GM21381 (cell line): ENCODE measurements around the gene ADORA1.

Experiments
- ATAC-seq: cut with Tn5 transposase; IDR thresholded peaks from one replicate; pipeline ENCODE4 v1.9.1; 2021; ENCODE audit warnings: mild to moderate bottlenecking, moderate library complexity; ENCODE audit not compliant: unreplicated experiment

The ADORA1 gene

DNA sequence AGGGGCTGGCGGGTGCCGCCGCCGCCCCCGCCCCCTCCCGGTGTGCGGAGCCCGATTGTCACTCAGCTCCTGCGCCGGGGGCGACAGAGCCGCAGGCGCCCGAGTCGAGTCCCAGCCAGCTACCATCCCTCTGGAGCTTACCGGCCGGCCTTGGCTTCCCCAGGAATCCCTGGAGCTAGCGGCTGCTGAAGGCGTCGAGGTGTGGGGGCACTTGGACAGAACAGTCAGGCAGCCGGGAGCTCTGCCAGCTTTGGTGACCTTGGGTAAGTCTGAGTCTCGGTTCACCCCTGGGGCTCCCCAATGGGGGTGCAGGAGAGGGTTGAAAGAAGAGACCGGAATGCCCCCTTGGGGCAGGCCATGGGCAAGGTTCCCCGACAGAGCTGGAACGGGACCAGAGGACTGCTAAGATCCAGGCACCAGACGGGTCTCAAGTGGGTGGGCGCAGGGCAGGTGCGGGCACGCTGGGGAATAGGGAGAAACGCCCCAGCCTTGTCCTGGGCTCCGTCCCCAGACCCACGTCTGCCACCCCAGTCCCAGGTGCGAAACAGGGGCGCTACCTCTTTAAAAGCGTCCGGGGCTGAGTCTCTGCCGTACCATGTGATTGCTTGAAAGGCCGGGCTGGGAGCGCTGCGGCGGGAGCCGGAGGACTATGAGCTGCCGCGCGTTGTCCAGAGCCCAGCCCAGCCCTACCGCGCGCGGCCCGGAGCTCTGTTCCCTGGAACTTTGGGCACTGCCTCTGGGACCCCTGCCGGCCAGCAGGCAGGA lies at the start of gene ADORA1:
ADORA1 (plus strand) TSS at position 61 of the 765 bp plus-strand sequence. CDS start 1,116 bp downstream, outside the sequence.
- ATAC-seq = no peak

DNA sequence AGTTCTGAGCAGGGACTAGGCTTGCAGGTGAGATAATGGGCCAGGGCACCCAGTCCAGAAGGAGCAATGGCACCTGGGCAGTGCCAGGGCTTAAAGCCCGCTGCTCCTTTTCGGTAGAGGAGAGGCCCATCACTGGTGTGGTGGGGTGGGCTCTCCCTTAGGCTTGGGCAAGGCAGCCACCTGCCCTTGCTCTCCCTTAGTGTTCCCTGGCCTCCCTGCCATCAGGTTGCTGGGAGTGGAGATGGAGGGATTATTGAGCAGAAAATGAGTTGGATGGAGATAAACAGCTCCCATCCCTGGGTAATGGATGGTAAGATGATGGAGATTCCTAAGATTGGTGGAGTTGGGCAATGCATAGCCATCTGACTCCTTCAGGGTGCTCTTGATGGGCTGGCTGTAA lies 49.6 kb upstream of the ADORA1 start:
- no peak for ATAC-seq

DNA sequence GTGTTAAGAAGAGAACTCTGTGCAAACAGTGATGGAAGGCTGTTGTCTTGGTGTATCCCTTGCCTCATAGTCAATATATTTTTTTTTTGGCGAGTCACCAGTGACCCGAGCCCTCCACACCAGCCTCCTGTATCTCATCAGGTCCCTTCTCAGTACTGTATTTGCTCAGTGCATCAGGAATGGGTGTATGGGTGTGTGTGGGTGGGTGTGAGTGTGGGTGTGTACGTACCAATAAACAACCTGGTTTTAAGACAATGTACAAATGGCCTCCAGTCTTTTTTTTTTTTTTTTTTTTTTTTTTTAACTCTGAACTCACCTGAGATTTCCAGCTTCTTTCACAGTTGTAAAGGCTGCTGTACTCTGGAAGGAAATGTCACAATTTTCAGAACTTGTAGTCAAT lies 49.0 kb upstream of the ADORA1 start:
- no peak for ATAC-seq

DNA sequence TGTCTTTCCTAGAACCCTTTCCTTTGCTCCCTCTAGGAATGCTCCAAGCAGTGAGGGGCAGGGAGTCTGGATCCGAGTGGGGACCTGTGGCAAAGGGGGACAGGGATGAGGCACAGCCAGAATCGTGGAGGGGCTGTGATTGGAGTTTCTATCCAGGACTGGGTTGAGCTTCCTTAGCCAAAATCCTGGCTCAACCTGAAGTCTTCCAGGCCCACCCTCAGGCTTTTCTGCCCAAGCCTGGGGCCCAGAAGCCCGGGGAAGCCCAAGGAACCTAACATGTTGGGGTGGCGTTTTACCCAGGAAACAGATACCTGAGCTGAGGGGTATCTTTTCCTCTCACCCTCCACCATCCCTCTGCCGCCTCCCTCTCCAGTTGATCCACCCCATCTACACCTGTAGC lies 47.1 kb upstream of the ADORA1 start:
- ATAC-seq = no peak

DNA sequence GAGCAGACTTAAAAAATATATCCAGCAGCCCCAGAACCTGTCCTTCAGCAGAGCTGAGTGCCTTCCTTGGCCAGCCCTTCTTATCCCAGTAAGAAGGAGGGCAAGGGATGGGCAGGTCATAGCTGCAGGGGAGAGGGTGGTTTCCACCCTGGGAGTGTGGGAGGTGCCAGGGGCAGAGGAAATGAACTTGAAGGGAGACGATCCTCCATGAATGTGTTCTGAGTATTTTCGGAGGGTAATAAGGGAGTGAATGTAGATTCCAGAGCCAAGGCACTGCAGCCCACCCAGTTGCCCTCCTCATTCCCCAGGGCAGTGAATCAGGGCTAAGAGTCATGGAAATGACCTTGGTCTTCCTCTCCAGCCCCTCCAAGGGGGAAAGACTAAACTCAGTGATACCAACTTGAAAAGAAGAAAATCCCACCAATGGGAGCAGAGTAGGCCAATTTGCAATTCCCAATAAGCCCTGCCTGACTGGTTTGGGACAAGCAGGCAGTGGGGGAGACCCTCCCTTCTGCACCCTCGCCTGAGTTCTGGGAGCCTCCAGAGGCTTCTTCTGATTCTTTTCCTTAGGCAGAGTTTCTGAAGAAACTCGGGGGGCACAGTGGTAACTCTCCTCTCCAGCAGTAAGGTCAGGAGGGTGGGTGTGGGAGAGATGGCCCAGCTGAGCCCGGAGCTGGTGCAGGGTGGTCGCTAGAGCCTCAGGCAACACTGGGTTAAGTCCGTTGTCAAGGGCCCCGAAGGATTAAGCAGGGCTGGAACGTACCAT lies 45.9 kb upstream of the ADORA1 start:
- ATAC-seq = no peak

DNA sequence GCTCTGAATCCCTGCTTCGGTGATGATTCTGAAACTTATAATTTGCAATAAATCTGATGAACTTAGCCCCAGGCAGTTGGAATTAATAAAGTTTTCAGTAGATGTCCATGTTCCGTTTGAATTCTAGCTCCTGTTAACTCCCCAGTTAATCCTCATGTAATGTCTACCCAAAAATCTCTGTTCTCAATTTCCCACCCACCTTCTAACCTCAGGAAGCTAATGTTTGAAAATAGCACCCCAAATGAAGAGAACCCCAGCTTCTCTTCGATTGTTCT lies 45.4 kb upstream of the ADORA1 start:
- no peak for ATAC-seq

DNA sequence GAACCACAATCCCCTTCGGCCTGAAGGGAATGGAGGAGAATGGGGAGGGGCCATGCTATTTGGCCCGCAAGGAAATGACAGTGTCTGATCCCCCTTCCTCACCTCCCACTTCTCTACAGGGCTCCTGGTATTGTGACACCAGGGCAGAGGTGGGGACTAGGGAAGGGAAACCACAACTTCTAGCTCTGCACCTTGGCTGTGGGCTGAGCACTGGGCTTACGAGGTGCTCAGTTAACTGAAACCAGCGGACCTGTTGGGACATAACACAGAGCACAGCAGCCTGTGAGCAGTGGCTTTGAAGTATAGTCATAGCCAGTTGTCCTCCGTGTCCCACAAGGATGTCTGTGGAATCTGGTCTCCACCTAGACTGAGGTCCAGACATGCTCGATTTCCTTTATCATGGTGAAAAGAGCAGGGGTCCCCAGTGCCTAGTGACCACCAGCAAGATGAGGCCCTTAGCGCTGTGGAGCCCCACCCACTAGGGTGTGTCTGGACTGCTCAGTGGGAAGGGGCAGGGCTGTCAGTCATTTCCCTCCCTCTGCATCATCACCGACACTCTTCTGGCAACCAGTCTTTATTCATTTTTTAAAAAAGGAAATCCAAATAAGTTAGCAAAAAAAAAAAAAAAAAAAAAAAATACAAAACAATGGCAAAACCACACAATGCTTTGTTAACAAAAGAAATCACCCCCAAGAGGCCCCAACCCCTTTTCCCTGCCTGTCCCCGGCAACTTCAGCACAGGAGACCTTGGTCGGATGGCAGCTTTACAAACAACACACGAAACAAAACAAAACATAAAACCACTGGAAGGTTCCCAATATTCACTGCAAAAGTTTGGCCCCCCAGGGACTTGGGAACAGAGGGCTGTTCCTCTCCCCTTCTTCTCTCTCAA lies 44.7 kb upstream of the ADORA1 start:
- no peak for ATAC-seq

DNA sequence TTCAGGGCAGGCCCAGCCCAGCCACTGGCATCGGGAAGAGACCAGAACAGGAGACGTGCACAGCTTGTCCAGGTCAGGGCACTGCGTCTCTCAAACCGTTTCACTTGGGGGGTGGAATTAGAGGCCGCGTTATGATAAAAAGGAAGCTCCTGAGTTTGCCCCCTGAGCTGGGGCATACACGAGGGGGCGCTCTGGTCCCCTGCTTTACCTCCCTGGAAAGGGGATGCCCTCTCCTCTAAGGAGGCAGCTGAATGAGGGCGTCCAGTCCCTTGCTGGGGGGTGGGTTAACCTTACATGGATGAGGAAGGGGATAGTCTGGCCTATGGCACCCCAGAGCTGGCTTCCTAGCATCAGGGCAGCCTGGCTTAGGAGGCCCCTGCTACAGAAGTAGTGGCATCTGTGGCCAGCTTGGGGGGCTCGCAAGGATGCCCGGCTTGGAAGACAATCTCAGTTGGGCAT lies 44.0 kb upstream of the ADORA1 start:
- ATAC-seq = no peak

DNA sequence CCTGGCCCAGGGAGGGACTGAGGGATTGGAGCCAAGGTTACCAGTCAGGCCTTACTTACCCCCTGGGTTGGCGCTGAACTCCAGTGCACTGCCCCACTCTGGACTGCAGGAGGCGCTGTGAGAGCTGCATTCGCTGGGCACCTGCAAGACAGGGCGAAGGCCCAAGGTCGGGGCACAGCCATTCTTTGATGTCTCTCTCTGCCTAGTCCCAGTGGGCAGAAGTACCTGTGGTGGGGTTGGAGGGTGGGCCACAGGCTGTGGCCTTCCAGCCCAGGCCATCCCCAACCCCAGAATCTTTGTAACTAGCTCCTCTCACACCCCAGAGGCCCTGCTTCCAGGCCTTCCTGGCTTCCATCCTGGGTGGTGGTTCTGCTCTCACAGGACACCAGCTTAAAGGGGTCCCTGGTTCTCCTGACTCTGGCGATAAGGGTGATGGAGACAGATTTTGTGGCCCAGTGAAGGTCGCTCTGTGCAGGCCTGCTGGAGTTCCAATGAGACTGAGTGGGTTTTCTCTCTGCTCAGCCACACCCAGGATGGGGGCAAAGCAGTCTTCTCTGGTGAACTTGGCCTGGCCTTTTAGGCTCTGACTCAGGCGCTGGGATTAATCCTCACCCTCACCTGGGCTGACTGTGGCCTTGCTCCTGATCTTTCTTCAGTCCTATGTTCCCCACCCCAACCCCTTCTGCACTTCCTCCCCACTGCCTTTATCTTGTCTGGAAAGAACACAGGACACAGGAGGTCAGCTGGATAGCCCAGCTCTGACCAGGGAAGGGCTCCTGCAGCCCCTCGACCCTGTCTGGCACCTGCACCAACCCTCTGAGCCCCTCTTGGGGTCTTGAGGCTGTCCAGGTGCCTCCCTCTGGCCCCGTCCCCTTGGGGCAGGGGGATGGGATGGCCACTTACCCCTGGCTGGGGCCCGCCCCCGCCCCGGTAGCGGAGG lies 42.7 kb upstream of the ADORA1 start:
- no peak for ATAC-seq

DNA sequence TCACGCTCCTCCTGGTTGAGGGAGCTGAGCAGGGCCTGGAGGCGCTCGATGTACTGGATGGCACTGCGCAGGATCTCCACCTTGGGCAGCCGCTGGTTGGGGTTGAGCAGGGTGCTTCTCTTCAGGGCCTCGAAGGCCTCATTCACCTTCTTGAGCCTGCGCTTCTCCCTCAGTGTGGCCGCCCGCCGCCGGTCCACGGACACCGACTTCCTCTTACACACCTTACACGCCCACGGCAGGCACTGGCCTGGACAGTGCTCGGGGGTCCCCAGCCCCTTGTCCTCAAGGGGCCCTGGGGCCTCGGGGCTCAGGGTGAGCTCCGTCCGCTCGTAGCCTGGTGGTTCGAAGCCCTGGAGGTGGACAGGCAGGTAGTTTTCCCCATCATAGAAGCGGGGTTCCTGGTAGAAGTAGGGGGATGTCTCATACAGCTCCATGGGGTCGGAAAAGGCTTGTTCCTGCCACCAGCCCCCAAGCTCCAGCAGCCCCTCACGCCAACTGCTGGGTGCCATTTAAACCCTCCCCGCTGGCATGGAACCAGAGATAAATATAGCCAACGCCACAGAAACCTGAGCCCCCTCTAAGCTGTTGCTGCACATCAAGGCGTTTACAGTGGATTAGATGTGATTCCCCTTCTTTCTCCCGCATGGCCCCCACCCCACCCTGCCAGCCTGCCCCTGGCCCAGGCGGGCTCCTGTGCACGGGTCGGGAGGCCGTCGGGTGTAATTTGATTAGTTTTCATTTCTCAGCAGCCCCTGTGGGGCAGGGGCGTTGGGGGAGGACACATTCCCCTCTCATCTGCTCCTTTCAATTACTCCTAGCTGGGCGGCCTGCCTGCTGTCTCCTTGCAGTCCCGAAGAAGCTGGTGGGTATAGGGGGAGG lies 41.8 kb upstream of the ADORA1 start, which contains the start of gene MYOG:
MYOG (minus strand) TSS at position 485 of the 879 bp plus-strand sequence; CDS start at position 434, 51 bp downstream.
- no peak for ATAC-seq

DNA sequence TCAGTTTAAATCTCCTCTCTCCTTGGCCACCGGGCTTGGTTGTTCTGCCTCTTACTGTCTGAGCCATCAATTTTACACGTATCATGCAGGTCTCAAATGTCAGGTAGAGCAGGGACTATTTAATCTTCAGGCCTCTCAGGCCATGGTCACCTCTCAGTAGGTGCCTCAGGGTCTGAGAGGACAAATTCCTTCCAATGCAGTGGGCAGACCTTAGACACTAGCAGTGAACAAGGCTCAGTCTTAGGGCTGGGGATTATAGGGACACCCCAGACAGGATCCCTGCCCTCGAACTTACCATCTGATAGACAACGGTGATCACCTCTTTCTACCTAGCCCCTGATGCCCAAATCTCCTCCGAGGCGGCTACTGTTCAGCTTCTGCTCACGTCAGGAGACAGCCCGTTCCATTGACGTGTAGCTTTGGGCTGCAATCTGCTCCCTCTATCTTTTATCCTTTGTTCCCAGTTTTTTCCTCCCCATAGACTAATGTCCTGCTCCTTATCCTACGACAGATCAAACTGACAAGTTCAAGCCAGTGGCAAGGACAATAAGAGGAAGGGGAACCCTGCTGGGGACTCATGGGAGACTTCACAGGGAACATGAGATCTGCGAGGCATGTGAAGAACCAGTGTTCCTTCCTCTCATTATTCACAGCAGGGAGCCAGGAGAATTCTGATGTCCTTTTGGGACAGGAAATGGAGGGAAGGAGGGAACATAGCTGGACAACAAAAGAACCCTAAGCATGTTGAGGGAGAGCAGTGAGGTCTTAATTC lies 40.3 kb upstream of the ADORA1 start:
- ATAC-seq = no peak

DNA sequence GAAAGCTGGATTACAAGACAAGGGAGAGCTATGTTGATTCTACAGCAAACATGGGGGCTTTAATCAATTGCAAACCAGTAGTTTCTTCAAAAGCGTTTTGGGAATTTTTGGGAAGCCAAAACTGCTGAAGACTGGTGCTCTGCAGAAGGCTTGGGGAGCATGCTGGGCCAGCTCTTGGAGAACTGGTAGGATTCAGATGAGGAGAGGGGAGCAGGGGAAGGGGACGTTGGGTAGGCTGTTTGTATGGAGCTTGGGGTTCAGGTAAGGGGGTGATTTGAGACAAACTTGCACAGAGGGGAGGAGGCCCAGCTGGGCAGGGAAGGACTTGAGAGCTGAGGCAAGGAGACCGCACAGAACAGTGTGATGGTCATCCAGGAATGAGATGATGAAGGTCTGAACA lies 39.1 kb upstream of the ADORA1 start:
- ATAC-seq = no peak

DNA sequence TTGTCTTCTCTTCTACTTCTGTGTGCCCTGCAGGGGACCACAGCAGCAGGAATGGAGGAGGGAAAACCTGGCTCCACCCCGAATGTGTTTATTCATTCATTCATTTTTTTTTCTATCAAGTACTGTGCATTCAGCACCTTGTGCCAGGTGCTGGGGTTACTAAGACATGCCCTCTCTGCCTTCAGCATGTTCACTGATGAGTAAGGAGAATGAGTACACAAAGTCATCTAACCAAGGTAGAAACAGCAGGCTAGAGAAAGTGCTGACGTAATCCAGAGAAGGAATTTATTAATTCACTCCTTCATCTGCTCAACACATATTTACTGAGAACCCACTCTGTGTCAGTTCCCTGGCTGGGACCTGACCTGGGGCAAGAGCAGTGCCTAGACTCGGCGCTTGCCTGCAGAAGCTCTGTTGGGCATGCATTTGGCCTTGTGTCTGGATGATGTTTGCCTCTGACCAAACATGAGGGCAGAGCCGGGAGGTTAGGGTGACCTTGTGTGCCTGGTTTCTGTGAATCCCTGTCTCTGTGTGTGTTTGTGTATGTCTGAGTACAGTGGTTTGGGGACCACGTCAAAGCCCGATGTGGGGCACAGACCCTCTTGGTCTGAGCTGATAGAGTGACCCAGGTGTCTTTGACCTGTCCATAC lies 38.4 kb upstream of the ADORA1 start:
- no peak for ATAC-seq

DNA sequence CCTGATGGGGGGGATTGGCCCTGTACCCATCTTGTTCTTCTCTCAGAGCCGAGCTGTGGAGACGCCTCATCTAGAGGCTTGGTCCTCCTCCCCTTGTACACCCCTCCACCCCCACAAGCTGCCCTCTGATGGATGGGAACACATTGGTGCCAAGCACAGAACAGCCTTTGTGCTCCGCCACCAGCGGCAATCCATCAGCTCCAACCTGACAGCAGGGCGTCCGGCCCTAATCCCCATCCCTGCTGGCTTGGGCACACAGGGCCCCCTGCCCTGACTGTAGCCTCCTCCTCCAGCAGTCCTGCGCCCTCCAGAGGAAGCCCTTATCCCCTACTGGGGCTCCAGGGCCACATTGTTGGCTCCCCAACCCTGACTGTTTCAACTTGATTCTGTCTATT lies 37.9 kb upstream of the ADORA1 start:
- no peak for ATAC-seq

DNA sequence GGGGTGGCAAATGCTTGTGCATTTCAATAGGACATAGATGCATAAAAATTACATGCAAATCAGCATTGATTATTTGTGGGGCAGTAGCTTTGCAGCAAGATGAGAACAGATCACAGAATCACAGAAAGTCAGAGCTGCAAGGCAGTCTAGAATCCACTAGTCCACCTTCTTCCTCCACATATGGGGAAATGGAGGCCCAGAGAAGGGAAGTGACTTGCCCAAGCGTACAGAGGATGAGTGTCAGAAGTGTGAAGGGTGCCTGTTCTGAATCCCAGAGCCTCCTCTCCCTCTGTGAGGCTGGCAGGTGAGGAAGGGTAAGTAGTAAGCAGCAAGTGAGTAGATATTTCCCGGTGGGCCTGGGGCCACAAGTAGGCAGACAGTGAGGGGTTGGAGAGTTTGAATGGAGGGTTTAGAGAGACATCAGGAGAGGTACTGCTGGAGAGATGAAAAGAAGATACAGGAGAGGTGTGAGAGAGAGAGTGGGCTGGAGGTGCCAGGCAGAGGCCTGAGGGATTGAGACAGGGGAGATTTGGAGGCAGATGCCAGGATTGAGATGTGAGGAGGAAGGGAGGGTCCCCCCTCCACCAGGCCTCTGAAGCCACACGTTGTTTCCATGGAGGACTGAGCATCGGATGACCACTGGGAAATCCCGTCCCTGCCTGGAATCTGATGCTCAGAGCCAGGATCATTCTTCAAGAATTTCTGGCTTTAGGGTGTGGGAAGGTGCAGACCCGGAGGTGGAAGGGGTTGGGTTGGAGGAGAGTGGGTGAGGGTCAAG lies 36.9 kb upstream of the ADORA1 start:
- ATAC-seq = no peak

DNA sequence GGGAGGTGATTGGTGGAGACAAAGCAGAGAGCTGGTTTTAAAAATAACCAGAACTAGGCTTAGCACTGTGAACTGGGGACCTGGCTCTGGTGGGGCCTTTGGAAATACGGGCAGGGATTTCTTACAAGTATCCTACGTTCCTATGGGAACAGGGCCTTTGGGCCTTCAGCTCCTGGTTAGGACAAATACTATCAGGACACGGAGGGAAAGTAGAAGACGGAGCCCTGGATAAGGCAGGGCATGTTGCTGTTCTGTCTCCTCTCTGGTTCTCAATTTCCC lies 36.4 kb upstream of the ADORA1 start:
- no peak for ATAC-seq

DNA sequence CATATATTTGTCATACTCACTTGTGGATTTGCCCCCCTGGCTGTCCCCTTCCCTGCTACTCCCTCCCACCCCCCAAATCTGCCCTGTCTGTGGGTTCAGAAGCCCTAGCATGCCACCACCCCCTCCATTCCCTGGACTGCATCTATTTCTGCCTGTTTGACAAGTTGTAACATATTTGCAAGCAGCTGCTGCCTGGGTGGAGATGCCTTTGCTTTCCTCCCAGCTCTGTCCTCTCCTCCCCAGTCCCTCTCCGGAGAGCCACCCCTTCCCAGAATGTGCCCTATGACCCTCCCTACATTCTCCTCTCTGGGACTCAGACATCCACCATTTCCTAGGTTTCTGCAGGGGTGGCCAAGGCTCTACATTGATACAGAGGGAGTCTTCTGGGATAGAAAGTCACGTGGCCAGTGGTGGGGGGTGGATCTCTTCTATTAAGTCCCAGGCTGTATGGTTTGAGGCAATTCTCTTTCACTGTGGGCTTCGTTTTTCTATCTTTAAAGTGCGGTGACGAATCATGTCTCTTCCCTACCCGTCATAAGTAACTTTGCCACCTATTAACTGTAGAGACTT lies 35.7 kb upstream of the ADORA1 start:
- ATAC-seq = no peak
